HG03571 (cell line): ENCODE measurements around the gene ZC3H4.
"Not testable (repeated sequence)": the region's sequence is repeated elsewhere in the genome, so short reads cannot be mapped to it uniquely, and the experiment has no call there.

ENCODE experiments used
- ATAC-seq: cut with Tn5 transposase; IDR thresholded peaks from one replicate; pipeline ENCODE4 v1.9.1; 2021; ENCODE audit not compliant: unreplicated experiment

ZC3H4 gene

DNA sequence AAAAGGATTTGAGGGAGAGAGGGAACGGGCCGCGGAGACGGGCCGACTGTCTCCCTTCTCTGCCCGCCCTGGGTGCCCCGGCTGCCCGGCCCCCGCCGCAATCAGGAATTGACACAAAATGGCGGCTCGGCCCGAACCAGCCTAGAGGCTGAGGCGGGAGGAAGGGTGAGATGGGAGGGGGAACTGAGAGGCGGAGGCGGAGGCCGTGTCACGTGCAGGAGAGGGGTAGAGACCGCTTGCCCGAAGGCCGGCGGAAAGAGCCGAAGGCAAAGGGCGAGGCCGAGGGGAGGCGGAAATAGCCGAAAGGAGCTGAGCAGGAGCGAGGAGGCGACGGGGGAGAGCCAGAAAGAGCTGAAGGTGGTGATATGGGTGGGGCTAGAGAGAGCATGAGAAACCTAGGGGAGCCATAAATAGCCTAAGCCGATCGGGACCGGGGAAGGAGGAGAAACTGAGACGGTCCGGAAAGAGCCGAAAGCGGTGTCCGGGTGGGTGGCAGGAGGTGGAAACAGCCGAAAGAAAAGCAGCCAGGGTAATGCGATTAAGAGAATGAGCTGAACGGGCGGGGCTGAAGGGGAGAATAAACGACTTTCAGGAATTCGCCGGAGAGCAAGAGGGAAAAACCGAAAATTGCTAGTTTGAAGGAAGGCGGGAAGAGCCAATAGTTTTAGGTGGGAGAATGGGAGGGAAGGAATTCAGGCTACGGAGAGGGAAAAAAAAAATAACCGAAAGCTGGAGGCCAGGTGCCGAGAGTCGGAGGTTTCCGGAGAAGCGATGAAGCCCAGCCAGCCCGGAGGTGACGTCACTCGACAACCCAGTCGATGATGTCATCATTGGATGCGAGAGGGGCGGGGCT is at the start of gene ZC3H4:
Gene ZC3H4, minus strand, starts transcription at position 780 of the 853 bp plus-strand sequence. CDS start 1,192 bp downstream, outside the sequence.
- ATAC-seq, result peak; percentile 60

DNA sequence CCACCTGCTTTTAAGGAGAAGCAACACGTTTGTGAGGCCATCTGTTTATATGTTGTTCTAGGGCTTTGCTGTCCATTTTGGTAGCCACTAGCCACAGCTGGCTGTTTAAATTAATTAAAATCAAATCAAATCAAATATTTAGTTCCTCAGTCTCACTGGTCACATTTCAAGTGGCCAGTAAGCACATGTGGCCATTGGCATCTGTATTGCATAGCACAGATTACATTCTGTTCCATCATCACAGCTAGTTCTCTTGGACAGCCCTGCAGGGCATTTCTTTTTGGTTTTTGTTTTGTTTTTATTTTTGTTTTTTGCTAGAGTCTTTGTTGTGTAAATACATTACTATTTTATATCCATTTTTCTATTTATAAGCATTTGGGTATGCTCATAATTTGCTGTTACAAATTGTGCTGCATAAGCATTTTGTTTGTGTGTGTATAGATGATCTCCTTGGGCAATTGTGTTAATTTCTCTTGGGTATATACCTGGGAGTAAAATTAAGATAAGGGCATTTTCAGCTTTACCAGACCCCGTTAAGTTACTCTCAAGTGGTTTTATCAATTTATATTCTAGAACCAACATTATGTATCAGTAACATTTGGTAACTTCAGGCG is 48.4 kb upstream of the ZC3H4 start:
- no peak for ATAC-seq

DNA sequence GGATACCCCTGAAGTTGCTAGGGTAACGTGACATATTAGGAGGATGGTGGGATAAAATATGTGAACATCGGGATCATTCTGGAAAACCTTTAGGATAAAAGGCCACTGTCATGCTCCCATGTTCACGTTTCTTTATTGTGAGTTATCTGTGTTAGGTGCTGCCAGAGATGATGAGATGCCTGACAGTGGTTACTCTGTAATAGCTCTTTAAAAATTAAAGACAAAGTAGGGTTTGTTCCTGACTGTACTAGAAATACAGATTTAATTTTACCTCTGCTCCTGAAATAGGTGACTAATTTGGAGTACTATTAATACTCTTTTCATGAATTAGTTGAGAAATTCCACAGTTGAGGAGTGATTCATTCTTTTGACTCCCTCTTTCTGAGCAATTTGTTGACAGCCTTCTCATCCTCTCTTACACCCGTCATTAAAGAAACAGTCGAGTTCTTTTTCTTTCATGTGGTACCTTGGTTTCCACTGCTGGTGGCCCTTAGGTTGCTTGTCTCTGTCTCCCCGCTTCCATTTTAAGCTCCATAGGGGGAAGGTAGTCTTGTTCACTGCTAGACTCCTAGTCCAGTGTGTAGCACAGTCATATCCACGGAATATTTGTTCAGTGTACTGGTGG is 45.4 kb upstream of the ZC3H4 start:
- no peak for ATAC-seq

DNA sequence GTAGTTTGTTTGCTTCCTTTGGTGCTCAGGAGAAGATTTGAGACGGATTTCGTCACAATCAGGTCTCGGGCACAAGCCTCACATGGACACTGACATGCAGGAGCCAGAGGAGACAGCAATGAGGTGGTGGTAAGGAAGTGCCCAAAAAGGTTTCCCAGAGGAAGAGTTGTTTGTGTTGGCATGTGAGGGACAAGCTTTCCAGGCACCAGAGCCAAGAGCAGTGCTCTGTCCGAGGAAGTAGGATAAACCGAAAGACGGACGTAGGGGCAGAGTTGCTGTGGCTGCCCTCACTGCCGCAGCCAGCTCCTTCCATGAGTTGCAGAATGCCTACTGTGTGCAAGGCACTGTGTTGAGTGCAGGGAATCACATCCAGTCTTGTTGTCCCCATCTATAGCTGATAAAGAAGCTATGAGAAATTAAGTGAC is 44.8 kb upstream of the ZC3H4 start:
- no peak for ATAC-seq

DNA sequence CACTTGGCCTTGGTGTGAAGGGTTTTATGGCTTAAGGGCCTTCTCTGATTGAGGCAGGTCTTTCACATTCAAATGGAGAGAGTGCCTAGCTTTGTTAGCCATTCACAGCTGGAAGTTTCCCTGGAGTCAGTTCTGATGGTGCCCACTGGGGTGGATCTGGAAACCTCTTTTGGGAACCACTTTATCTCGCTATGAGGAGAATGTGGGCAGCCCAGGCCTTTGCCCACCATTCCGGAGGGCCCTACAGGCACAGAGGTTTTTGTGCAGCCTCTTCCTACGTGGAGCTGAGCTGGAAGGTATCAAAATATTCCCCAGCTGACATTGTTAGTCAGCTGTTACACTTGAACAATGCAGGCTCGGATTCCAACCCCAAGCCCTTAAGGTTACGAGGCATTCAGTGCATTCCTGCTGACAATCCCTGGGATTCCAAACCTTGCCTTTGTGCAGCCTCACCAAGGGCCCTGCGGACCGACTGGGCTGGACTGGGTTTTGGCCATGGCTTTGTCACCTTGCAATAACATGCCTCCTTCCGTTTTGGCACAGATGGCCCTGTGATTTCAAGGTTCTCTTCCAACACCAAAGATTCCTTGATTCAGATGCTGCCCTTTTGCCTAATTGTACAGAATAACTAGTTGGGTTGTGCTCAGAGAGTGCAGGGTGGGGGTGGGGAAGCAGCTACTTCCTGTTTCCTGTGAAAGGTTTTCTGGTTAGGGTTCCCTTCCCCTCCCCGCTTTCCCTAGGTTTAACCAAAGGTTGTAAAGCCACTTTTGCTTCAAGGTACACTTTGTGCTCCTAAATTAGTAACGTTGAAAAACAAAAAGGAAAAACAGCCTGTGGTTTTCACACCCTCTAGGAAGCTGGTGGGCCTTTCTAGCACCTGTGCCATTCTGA is 44.1 kb upstream of the ZC3H4 start:
- no peak for ATAC-seq

DNA sequence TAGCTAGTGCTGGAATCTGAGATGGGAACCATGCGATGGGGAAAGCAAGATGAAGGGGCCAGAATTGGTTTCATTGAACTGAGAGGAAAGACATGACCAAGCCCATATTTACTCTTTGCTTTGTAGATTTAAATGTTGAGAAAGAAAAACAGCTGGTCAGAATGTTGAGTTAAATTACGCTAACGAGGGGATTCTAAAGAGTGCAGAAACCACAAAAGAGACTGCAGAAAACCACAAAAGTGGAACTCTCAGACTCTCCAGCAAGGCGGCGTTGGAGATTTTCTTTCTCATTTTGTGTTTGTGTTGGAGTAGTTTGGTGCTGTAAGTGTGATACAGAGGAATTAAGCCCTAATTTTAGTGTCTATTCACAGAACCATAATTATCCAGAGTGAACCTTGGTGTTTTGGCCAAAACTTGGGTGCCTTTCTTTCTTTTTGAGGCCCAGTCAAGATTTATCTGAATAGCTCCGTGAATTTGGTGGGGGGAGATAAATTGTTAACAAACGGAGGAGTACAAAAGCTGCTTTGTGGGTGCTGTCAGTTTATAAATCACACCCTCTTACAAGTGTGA is 43.4 kb upstream of the ZC3H4 start:
- no peak for ATAC-seq

DNA sequence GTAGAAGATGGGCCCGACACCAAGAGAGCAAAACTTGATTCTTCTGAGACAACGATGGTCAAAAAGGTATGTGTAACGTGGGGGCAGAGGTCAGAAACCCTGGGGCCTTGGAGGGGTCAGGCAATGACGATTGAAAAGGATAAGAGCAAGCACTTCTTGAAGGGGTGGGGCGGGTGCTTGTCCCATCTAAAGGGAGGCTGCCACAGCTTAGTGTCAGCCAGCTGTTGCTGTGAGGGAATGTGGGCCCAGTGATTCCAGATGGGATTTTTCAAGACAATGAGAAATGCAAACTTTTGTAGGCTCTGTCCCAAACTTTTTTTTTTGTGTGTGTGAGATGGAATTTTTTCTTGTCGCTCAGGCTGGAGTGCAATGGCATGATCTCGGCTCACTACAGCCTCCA is 41.6 kb upstream of the ZC3H4 start:
- no peak for ATAC-seq

DNA sequence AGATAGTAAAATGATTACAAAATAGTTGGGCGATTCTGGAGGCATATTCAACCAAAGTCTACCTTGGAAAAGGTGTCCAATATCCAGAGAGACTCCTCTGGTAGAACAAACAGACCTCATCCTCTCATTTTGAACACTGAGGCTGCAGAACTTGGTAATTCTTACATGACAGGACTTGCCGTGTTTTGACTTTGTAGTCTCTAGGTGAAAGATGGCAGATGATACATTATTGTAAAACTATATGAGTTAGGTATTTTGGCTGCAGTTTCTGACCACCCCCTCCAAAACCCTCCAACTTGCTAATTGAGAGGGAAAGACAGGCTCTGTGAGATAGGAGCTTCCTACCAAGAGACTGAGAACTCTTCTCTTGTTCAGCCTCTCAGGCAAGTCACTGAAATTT is 39.7 kb upstream of the ZC3H4 start:
- no peak for ATAC-seq

DNA sequence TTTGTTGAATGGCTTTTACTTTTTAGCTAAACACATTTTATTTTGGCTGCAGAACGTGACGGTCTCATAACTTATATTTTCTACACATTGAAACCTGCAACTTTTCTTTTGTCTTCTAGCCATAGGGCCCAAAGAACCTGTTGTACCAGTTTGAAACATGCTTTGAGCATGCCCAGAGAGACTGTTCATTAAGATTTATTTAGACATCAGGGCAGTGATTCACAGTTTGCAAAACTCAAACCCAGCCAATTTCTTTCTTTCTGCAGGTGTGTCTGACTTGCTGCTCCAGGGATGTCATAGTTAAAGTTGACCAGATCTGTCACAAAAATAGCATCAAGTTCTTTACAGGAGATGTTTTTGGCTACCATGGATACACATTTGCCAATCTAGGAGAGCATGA is 39.1 kb upstream of the ZC3H4 start:
- no peak for ATAC-seq

DNA sequence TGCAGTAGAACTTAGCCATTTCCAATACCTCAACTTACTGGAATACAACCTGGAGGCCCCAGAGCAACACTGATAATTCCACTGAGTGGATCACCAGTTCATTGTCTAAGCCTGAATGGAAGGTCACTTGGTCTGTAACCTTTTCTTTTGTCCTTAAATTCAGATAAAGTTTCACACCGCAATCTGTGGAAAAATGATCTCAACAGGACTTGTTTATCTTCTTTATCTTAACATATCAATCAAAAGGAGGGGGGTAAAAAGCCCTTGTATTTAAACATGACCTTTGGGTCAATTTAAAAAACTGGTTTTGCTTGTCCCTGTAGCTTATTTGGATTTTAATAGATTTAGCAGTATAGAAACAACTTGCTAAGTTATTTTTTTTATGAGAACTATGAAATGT is 38.6 kb upstream of the ZC3H4 start:
- no peak for ATAC-seq

DNA sequence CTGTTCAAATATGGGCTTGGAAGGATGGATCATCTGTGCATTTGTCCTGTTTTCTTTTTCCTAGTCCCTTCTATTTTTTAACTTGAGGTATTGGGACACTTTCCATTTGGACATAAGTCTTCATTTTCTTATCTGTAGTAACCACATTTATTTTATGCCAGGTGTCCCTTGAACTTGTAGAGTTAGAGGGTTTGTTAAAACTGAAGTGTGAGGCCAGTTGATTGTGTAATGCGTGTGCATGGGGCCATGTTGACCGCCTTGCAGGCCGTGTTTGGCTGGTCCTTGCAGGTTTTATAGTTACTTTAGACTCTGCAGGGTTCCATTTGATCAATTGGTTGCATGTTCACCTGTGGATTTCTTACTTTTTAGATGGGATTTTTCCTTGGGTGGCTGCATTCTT is 38.1 kb upstream of the ZC3H4 start:
- no peak for ATAC-seq

DNA sequence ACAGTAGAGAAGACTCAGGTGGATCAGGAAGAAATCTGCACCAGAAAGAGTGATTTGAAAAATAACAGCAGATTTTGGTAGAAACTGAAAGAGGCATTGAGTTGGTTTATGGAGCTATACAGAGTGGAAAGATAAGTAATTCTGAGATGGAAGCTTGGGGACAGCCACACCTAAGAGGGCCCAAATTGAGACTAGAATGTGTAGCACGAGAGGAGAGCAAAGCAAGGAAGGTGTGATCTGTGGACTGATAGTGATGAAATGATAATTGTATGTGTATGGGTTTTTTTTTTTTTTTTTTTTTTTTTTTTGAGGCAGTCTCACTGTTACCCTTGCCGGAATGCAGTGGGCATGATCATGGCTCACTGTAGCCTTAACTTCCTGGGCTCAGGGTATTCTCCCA is 33.3 kb upstream of the ZC3H4 start:
- ATAC-seq, result no peak

DNA sequence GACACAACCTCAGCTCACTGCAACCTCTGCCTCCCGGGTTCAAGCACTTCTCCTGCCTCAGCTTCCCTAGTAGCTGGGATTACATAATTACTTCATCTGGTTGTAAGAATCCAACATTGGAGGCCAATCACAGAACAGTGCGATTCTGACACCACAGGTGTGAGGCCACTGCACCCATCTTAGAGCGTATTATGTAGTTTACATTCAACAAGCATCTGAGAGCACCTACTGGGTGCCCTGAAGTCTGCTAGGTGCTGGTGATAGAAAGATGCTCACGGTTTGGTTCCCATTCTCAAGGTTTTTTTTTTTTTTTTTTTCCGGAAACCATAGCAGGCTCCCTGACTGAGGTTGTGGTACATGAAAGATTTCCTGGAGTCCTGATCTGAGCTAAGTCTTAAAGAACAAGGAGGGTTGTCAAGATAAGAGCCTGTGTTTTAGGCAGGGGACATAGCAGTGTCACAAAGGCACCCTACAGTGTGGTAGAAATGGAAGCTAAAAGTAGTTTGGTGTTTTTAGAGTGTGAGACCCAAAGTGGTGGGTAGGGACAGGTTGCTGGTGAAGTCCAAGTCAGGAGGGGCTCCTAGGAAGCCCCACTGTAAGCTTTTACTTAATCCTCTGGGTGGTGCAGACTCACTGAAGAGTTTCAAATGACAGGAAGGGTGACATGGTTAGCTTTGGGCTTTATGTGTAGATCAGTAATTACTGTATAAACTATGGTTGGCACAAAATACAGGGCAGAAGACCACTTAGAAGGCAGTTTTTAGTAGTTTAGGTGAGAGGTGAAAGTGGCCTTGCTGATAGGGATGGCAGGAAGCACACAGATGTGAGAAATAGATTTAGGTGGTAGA is 32.3 kb upstream of the ZC3H4 start:
- no peak for ATAC-seq

DNA sequence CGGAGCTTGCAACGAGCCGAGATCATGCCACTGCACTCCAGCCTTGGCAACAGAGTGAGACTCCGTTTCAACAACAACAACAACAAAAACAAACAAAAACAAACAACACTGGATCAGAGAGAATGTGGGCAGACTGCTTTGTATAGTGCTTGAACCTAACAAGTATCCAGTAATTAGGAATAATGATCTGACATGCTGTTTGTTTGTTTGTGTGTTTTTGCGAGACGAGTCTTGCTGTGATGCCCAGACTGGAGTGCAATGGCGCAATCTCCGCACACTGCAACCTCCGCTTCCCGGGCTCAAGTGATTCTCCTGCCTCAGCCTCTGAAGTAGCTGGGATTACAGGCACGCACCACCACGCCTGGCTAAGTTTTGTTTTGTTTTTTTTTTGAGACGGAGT is 31.1 kb upstream of the ZC3H4 start:
- ATAC-seq, result no peak

DNA sequence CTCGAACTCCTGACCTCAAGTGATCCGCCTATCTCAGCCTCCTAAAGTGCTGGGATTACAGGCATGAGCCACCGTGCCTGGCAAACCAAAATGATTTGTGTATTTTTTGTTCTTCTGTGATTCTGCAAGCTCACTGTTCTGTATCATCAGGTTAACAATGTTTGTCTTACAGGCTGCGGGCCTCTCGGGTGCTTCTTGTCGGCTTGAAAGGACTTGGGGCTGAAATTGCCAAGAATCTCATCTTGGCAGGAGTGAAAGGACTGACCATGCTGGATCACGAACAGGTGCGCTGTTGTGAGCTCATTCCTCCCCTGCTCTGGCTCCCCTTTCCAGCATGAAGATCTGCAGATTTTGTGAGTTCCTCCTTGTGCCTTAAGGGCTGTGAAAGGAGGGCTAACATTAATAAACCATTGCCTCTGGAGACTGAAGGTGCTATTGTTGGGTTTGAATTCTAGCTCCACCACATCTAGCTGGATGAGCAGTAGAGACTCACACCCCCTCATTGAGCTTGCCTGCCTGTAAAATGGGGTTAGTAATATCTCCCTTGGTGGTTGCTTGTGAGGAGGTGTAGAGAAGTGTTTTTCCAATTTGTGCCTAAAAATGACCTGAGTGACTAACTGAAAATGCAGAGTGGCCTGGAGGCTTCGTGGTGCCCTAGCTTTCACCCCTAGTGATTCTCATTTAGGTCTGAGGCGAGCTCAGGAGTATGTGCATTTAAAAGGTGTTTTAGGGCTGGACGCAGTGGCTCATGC is 29.9 kb upstream of the ZC3H4 start:
- no peak for ATAC-seq

DNA sequence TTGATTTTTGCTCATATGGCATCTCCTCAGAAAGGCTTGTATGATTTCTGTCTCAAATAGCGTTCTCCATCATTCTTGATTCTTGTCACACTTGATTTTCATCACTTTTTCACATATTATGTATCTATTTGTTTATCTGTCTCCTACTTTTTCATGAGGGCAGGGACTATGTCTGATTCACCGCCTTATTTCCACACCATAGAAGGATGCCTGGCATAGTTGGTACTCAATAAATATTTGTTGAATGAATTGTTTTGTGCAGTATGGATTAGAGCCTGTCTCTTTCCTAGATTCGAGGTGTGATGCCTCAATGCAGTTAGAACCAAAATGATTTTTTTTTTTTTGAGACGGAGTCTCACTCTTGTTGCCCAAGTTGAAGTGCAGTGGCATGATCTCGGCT is 29.2 kb upstream of the ZC3H4 start:
- ATAC-seq, result no peak

DNA sequence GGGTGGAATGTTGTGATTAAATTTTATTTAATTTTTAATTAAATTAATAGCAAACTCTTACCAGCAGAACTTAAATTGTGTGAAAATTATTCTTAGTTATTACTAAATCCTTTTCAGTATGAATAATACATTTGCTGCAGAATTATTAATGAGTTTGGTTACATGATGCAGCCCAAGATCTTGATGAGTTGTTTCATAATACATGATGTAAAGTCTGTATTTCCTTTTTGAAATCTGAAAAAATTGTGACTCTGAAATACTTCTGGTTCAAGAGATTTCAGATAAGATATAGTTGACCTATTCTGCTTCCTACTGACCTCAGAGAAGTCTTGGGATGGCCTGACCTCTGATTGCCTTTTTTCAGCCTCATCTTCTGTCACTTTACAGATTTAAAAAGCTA is 28.1 kb upstream of the ZC3H4 start:
- no peak for ATAC-seq

DNA sequence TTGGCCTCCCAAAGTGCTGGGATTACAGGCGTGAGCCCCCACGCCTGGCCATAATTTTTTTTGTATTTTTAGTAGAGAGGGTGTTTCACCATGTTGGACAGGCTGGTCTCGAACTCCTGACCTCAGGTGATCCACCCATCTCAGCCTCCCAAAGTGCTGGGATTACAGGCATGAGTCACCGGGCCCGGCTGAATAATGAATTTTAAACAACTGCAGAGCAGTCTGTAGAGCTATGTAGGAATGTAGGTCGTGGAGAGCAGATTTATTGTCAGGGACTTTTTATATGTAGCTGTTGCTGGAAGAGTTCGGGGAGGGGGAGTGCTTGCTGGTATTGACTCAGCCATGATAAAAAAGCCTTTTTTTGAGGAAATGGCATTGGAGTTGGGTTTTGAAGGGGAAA is 27.7 kb upstream of the ZC3H4 start:
- ATAC-seq, result not testable (repeated sequence)

DNA sequence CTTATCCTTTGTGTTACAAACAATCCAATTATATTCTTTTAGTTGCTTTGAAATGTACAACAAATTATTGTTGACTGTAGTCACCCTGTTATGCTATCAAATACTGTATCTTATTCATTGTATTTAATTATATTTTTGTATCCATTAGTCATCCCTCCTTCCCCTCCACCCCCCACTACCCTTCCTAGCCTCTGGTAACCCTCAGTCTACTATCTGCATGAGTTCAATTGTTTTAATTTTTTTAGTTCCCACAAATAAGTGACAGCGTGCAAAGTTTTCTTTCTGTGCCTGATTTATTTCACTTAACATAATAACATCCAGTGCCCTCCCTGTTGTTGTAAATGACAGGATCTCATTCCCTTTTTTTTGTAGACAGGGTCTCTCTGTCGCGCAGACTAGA is 21.6 kb upstream of the ZC3H4 start:
- no peak for ATAC-seq
